ENCODE data around the gene DGKB.

DNA sequence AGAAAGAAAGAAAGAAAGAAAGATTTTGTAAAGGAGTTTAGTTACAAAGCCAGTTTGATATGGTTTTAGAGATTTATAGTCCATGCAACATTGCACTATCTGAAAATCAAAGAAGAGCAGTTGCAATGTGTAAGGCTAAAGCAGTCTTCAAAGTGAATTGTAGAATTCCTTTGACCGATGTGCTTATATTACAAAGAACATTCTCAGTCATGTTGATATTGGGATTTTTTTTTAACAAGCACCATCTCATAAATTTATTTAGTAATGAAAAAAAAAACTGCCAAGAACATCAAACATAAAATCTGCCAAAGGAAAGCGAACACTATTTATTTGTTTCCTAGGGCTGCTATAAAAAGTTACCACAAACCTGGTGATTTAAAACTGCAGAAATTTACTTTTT lies 133.3 kb downstream of the DGKB start:
- no peak for TF ChIP-seq EZH2 (IDR thresholded peaks at IDR 0.05; ENCODE audit: low read depth)
- TF ChIP-seq, protein P1, sequence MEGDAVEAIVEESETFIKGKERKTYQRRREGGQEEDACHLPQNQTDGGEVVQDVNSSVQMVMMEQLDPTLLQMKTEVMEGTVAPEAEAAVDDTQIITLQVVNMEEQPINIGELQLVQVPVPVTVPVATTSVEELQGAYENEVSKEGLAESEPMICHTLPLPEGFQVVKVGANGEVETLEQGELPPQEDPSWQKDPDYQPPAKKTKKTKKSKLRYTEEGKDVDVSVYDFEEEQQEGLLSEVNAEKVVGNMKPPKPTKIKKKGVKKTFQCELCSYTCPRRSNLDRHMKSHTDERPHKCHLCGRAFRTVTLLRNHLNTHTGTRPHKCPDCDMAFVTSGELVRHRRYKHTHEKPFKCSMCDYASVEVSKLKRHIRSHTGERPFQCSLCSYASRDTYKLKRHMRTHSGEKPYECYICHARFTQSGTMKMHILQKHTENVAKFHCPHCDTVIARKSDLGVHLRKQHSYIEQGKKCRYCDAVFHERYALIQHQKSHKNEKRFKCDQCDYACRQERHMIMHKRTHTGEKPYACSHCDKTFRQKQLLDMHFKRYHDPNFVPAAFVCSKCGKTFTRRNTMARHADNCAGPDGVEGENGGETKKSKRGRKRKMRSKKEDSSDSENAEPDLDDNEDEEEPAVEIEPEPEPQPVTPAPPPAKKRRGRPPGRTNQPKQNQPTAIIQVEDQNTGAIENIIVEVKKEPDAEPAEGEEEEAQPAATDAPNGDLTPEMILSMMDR (conservative IDR thresholded peaks at IDR 0.05) = no peak

Measured in PC-9 (cell line).